SU-DHL-6 (cell line): Measurements from ENCODE around the gene TFB1M.
"Not testable (repeated sequence)": the region's sequence is repeated elsewhere in the genome, so short reads cannot be mapped to it uniquely, and the experiment has no call there.

Experiments used
- H2AFZ ChIP-seq: fragments of 200-600 bp; sonication (generic); 2 replicates; pipeline ENCODE4 v1.6.1; 2014; ENCODE audit warnings: low read depth, mild to moderate bottlenecking, moderate library complexity, mixed read lengths, antibody characterized with exemption, low read length; ENCODE audit not compliant: severe bottlenecking
- H3F3A ChIP-seq: fragments of 200-600 bp; shearing (Covaris generic); 2 replicates; pipeline ENCODE4 v1.6.0; 2016; ENCODE audit warnings: antibody characterized with exemption, mild to moderate bottlenecking; ENCODE audit not compliant: insufficient read depth
- H3K27ac ChIP-seq: fragments of 200-600 bp; sonication (generic); 2 replicates; pipeline ENCODE4 v1.5.1; 2016; ENCODE audit warnings: low read depth, mild to moderate bottlenecking, low read length, moderate library complexity, mixed read lengths
- H3K27me3 ChIP-seq: fragments of 200-600 bp; sonication (generic), shearing (Covaris generic); 2 replicates; pipeline ENCODE4 v1.6.0; 2014; ENCODE audit warnings: mild to moderate bottlenecking, low read length
- H3K36me3 ChIP-seq: fragments of 200-600 bp; sonication (generic); 2 replicates; pipeline ENCODE4 v1.6.1; 2014; ENCODE audit warnings: mild to moderate bottlenecking, low read length, mixed read lengths
- H3K4me2 ChIP-seq: fragments of 300-600, 200-600 bp; shearing (Covaris generic), sonication (generic); 2 replicates; pipeline ENCODE4 v1.6.0; 2014; ENCODE audit warnings: low read length, low read depth, mild to moderate bottlenecking; ENCODE audit not compliant: poor library complexity, severe bottlenecking
- H3K4me3 ChIP-seq: fragments of 200-600 bp; sonication (generic); 2 replicates; pipeline ENCODE4 v1.5.1; 2014; ENCODE audit warnings: antibody characterized with exemption, low read length, mild to moderate bottlenecking, mixed read lengths; ENCODE audit not compliant: insufficient read depth, poor library complexity, severe bottlenecking
- H3K79me2 ChIP-seq: fragments of 200-600 bp; sonication (generic); 2 replicates; pipeline ENCODE4 v1.6.1; 2014; ENCODE audit warnings: mild to moderate bottlenecking, low read length, moderate library complexity; ENCODE audit not compliant: insufficient read depth
- H3K9ac ChIP-seq: fragments of 200-600 bp; sonication (generic); 2 replicates; pipeline ENCODE4 v1.7.0; 2014; ENCODE audit warnings: mild to moderate bottlenecking, low read length
- H3K9me2 ChIP-seq: fragments of 200-600 bp; sonication (generic); replicated peaks from 2 replicates; pipeline ENCODE4 v1.6.1; 2014; ENCODE audit warnings: low read length; ENCODE audit not compliant: insufficient read depth
- H3K9me3 ChIP-seq: fragments of 200-600 bp; sonication (generic); 2 replicates; pipeline ENCODE4 v1.6.1; 2014; ENCODE audit warnings: low read length, mixed read lengths; ENCODE audit not compliant: insufficient read depth
- H4K20me1 ChIP-seq: fragments of 200-600 bp; sonication (generic); 2 replicates; pipeline ENCODE4 v1.6.1; 2014; ENCODE audit warnings: low read depth, mild to moderate bottlenecking, antibody characterized with exemption, low read length, moderate library complexity, mixed read lengths
- CTCF ChIP-seq: fragments of 200-600 bp; sonication (generic); IDR thresholded peaks from one replicate; pipeline ENCODE4 v1.5.1; 2017; ENCODE audit warnings: antibody characterized with exemption, mild to moderate bottlenecking, low read length, moderate library complexity; ENCODE audit not compliant: insufficient read depth, poor library complexity, severe bottlenecking
- EZH2phosphoT487 ChIP-seq: fragments of 200-600 bp; sonication (generic), shearing (Covaris generic); conservative IDR thresholded peaks from 2 replicates; pipeline ENCODE4 v1.6.1; 2018; ENCODE audit warnings: mild to moderate bottlenecking, antibody characterized with exemption, low read length, moderate library complexity, mixed read lengths

The TFB1M gene

GRCh38 chr6:155269765-155270164 is 44.5 kb downstream of the TFB1M start:
- TF ChIP-seq EZH2phosphoT487 (no peak), CTCF (no peak)
- H3K27me3 ChIP-seq: no peaks in the 10 kb centered on the region
- H3K4me3 ChIP-seq: no peak overlapping the region
- no peaks in the 10 kb centered on the region for H3F3A ChIP-seq
- no peaks in the 10 kb centered on the region for H3K9me3 ChIP-seq
- peaks cover 10% of the 10 kb centered on the region; the same call in 1 of the 2 replicates for H3K36me3 ChIP-seq
- no peaks in the 10 kb centered on the region for H4K20me1 ChIP-seq
- no peak overlapping the region for H3K9ac ChIP-seq
- no peak overlapping the region for H3K27ac ChIP-seq
- H3K9me2 ChIP-seq: no peaks in the 10 kb centered on the region
- H3K4me2 ChIP-seq: no peak overlapping the region
- no peak overlapping the region for H2AFZ ChIP-seq
- peaks cover 3% of the 10 kb centered on the region; the same call in 1 of the 2 replicates for H3K79me2 ChIP-seq

- H3K9me2 ChIP-seq, H2AFZ ChIP-seq, H3K4me3 ChIP-seq, H3K79me2 ChIP-seq, H4K20me1 ChIP-seq, H3K27me3 ChIP-seq, H3K4me2 ChIP-seq, H3K36me3 ChIP-seq, H3F3A ChIP-seq, H3K9me3 ChIP-seq, H3K27ac ChIP-seq, H3K9ac ChIP-seq: not testable (repeated sequence)
- peak; percentile 54 for TF ChIP-seq CTCF
Observed at GRCh38 chr6:155268088-155268867, 46.0 kb downstream of the TFB1M start.

- Histone ChIP-seq H3K27ac (no peak overlapping the region), H3F3A (no peaks in the 10 kb centered on the region)
- TF ChIP-seq EZH2phosphoT487 (no peak), CTCF (no peak)
Observed at GRCh38 chr6:155267411-155267810, 46.9 kb downstream of the TFB1M start.

More at GRCh38 chr6:155267411-155267810, 46.9 kb downstream of the TFB1M start:
- Histone ChIP-seq H2AFZ (no peak overlapping the region), H3K79me2 (peaks cover 6% of the 10 kb centered on the region; the same call in 1 of the 2 replicates), H3K4me2 (no peak overlapping the region), H3K36me3 (peaks cover 4% of the 10 kb centered on the region; the same call in 1 of the 2 replicates), H3K27me3 (no peaks in the 10 kb centered on the region), H3K9ac (no peak overlapping the region), H4K20me1 (no peaks in the 10 kb centered on the region), H3K9me3 (no peaks in the 10 kb centered on the region), H3K9me2 (no peaks in the 10 kb centered on the region), H3K4me3 (no peak overlapping the region)
